ENCODE results near the gene SFMBT1.

DNA sequence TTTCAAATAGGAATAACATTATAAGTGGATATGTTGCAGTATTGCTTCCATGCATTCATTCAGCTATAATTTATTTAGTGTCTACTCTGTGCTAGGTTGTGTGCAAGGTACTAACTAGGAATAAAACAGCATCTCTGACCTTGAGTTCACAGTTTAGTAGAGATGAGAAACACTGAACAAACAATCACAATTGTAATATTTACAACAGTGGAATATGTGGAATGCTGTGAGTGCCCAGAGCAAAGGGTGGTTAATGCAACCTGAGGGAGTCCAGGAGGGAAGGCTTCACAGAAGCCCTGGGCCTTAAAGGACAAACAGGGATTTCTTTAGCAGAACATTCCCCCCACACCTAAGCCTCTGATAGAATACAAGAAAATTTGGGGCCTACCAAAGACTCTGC is 13.3 kb downstream of the SFMBT1 start:
- TF ChIP-seq, protein P1, sequence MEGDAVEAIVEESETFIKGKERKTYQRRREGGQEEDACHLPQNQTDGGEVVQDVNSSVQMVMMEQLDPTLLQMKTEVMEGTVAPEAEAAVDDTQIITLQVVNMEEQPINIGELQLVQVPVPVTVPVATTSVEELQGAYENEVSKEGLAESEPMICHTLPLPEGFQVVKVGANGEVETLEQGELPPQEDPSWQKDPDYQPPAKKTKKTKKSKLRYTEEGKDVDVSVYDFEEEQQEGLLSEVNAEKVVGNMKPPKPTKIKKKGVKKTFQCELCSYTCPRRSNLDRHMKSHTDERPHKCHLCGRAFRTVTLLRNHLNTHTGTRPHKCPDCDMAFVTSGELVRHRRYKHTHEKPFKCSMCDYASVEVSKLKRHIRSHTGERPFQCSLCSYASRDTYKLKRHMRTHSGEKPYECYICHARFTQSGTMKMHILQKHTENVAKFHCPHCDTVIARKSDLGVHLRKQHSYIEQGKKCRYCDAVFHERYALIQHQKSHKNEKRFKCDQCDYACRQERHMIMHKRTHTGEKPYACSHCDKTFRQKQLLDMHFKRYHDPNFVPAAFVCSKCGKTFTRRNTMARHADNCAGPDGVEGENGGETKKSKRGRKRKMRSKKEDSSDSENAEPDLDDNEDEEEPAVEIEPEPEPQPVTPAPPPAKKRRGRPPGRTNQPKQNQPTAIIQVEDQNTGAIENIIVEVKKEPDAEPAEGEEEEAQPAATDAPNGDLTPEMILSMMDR (IDR thresholded peaks at IDR 0.05; ENCODE audit: low read length): no peak
- no peak for TF ChIP-seq EZH2 (IDR thresholded peaks at IDR 0.05; ENCODE audit: borderline replicate concordance, low read length)
